ENCODE results near the gene MYO16.

DNA sequence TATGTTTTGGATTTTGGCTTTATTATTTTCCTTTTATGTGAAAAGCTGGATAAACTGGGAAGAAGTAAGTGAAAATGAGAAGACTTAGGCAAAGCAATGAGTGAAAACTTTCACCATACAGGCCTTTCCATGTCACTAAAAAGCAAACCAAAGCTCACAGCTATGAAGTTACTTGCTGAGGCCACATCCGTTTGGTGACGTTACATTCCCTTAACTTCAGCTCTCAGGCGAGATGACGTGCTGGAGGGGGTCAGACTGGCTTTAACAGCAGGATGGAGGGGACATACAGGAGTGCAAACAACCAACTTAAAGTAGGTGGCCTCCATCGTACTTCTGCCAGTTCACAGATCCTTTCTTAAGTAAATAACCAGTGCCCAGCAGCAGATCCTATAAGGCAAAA is 522.3 kb downstream of the MYO16 start:
- TF ChIP-seq POLR2AphosphoS5 (IDR thresholded peaks at IDR 0.05; ENCODE audit: low read depth, low read length) (no peak), POLR2A (IDR thresholded peaks at IDR 0.05; ENCODE audit: low read depth, low read length) (no peak), TAF1 (IDR thresholded peaks at IDR 0.05; ENCODE audit: low read depth, low read length) (no peak), SPI1 (IDR thresholded peaks at IDR 0.05; ENCODE audit: low read depth, low read length) (no peak), POU2F2 (IDR thresholded peaks at IDR 0.05; ENCODE audit: low read depth, low read length) (no peak), PAX5 (IDR thresholded peaks at IDR 0.05; ENCODE audit: insufficient read depth, low read length, severe bottlenecking) (no peak)

Measured in GM12891 (cell line).